Activated CD8-positive, alpha-beta memory T cell treated with anti-CD3 and anti-CD28 coated beads, Interleukin-2, amount 50 U/mL, for 4 hours (primary cell): ENCODE measurements around the gene TARM1.
"Not testable (repeated sequence)": the region's sequence is repeated elsewhere in the genome, so short reads cannot be mapped to it uniquely, and the experiment has no call there.

Experiments
- DNase-seq: peaks from one replicate; pipeline ENCODE4 v3.0.0-alpha.2; 2020

Gene TARM1

DNA sequence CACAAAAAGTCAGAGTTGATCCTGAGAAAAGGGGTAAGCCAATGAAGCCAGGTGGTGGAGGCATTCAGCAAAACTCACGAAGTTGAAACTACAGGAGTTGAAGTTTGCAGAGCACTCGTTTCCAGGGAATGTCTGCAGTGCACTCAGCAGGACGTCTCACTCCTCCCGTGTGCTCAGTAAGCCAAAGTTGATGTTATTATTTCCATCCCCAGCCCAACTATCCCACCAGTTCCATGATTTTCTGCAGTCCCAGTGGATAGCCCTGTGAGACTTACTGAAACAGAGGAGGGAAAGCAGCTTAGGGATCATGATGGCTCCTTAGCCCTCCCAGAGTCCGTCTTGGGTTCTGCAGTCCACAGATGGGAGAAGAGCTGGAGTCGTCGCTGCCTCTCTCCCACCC lies at the start of gene TARM1:
Gene TARM1 (minus strand): TSS at position 334 of the 400 bp plus-strand sequence. CDS start 25 bp downstream, at position 309.
- DNase-seq, result no peak

DNA sequence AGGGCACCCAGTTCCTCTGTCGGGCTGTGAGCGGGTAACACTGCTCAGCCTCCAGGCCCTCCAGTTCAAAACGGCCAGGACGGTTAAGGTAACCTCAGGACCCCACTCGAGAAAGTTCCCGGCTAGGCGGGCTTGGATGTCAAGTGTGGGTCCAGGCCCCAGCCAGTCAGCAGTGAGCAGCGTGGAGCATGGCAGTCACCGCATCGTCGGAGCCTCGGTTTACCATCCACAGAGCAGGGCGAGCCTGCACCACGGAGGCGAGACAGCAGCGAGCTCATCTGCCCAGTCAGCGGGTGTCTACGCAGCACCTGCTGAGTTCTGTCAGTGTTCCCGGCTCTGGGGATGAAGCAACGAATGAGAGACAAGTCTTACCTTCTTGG lies 48.4 kb upstream of the TARM1 start:
- no peak for DNase-seq

DNA sequence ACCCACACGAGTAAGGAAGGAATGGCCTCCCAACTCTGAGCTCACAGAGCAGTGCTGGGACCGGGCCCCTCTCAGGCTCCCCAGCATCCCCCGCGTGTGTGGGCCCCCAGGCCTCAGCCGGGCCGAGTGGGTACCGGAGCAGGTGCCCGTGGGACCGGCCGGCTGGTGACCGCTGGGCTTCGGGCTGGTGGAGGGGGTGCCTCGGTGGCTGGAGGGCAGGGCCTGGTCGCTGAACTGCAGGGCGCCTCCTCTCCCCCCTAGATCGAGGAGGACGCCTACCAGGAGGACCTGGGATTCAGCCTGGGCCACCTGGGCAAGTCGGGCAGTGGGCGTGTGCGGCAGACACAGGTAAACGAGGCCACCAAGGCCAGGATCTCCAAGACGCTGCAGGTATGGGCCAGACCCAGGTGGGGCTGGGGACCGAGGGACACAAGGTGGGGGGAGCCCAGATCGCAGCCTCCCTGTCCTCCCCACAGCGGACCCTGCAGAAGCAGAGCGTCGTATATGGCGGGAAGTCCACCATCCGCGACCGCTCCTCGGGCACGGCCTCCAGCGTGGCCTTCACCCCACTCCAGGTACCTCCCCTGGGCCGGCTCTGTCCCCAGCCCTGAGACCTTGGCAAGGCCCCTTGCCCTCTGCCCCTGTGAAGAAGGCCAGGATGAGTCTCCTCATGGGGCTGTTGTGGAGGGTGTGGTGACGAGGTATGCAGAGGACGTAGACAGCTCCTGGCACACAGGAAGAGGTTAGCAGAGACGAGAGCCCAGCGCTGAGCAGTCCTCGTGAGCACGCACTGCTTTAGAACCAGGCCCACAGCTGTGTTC lies 47.8 kb upstream of the TARM1 start:
- DNase-seq, result no peak

DNA sequence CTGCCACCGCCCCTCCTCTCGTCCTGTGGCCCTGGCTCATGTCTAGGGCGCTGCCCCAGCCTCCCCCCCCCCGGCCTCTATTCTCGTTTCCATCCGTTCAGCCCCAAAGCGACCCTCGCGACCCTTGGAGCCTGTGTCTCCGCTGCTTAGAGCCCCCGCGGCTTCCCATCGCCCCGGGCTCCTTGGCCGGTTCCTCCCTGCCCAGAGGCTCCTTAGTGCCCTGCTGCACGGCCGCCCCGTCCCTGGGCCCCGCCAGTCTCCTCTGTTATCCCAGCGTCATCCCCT lies 47.2 kb upstream of the TARM1 start:
- DNase-seq, result no peak

DNA sequence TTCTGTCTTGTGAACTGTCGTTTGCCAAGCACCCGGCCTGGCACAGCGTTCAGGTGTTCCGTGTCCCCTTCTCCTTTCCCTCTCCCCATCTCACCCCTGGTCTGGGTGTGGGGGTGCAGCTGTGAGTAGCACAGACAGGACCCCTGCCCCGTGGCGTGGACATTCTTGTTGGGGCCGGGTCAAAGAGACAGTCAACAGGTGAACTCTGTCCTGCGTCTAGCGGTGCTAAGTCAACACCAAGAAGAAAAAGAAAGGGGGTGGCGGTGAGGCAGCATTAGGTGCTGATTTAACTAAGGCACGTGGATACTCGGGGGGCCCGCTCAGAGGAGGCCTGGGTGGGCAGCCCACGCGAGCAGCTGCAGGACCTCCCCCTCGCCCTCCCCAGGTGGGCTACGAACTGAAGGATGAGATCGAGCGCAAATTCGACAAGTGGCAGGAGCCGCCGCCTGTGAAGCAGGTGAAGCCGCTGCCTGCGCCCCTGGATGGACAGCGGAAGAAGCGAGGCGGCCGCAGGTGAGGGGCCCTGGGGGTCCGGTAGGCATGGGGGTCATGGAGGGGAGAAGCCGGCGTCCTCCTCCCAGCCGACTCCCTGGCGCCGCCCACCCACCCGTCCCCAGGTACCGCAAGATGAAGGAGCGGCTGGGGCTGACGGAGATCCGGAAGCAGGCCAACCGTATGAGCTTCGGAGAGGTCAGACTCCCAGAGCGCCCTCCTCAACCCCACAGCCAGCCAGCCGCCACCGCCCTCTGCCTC lies 46.7 kb upstream of the TARM1 start:
- no peak for DNase-seq

DNA sequence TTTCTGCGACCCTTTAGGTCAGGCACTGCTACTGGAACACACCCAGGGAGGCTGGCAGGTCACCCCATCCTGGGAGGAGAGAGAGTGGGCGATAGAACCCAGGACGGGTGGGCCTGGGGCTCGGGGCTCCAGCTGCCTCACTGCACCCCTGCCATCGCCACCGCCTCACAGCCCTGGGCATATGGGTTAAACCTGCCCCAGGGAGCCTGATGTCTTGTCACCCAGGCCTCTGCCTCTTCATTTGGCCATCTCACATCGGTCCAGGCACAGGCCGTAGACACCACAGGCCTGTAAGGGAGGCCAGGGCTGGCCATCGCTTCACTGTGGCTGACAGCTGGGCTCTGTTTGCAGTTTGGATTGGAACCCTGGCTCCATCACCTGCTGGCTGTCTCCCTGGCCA lies 44.5 kb upstream of the TARM1 start:
- DNase-seq, result no peak

DNA sequence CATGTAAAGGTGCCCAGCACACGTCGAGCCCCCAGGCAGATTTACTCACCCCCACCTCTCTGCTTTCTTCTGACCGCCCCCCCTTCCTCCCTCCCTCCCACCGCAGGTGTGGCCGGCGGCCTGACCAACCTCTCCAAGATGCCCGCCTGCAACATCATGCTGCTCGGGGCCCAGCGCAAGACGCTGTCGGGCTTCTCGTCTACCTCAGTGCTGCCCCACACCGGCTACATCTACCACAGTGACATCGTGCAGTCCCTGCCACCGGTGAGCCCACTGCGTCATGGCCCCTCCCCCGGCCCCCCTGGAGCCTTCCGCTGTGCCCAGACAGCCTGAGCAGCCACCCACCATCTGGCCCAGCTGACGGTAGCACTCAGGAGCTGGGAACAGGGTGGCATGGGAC lies 43.2 kb upstream of the TARM1 start:
- DNase-seq, result no peak

DNA sequence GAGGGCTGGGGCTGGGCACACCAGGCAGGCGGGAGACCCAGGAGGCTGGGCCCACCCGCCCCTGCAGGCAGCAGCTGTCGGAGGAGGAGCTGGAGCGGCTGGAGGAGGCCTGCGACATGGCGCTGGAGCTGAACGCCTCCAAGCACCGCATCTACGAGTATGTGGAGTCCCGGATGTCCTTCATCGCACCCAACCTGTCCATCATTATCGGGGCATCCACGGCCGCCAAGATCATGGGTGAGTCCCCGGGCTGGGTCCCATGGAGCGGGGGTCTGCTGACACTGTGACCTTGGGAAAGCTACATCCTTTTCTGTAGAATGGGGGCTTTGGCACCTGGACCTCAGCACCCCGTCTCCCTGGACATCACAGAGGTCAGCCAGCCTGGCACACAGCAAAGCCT lies 42.5 kb upstream of the TARM1 start:
- no peak for DNase-seq

DNA sequence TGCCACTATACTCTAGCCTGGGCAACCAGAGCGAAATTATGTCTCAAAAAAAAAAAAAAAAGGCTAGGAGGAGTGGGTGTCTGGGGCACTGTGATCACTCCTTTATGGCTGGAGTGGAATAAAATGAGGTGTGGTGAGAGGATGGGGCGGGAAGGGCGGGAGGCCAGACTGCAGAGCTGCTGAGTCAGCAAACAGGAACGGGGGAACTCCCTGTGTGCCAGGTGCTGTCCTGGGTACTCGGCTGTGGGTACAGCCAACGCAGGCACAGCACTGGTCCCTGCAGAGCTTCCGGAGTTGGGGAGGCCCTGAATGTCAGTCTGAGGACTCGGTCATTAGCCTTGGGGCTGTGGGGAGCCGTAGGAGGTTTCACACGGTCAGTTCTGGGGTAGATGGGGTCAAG lies 40.1 kb upstream of the TARM1 start:
- DNase-seq, result no peak

DNA sequence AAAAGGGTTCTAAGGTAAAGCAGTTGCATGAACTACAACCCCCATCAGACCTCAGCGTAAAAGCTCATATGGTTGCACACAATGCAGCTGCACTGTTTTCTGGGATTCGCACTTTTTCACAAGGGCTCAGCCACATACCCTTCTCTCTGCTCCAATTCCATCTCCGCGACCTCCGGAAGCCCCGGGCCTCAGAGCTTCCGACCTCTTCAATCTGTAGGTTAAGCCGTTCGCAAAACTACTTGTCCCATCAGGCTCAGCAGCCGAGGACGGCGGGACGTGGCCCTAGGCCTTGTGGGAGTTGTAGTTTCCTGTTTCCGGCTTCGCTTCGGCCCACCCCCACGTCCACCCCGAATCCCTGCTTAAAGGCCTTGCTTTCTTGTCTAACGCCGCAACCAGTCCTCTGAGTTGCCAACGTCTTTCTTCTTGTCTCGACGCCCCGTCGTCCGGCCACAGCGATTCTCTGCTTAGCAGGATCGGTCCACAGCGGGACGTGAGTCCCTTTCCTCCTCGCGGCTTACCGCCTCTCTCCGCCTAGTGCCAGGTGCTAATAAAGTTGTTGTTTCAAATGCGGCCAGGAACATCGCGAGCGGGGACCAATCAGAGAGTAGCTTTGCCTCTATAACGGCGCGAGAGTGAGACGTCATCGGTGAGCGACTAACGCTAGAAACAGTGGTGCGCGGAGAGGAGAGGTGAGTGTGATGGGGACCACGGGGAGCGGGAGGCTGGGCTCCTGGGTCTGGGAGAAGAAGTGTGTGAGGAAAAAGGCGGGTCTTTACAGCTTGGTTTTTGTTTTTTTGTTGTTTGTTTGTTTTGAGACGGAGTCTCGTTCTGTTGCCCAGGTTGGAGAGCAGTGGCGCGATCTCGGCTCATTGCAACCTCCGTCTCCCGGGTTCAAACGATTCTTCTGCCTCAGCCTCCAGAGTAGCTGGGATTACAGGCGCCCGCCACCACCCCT lies 34.2 kb upstream of the TARM1 start, which contains the start of the genes PRPF31 and TFPT:
Gene PRPF31 (plus strand): TSS at position 646 of the 955 bp plus-strand sequence. CDS start 2,525 bp downstream, outside the sequence.
Gene TFPT (minus strand): TSS at position 549 of the 955 bp plus-strand sequence. CDS start 388 bp downstream, at position 161.
- DNase-seq, result peak; percentile 98

DNA sequence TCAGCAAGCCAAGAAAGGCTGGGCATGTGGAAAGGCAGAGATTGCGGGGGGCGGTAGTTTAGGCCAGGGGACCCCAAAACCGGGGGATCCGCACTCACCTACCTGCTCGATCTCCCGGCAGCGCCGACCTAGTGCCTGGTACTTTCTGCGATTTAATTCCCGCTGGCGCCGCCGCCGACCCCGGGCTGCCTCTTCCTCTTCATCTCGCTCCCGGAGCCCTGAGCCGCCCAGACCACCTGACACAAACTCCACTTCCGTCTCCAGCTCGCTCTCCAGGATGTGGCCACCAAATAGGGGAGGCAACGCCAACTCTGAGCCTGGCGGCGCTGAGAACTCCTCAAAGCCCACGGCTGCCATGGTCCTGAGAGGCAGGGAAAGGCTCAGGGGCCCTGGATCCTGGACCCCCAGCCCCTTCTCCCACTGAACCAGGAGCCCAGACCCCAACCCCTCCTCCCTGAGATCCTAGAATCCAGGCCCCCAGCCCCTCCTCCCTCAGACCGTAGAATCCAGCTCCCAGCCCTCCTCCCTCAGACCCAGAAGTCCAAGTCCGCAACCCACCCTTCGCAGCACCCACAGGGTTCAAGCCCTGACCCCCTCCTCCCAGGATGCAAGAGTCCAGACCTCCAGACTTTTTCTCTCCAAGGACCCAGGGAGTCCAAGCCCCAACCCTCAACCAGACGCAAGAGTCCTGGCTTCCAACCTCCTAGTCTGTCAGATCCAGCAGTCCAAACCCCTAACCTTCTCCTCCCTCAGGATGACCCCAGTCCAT lies 33.4 kb upstream of the TARM1 start:
- DNase-seq, result peak; percentile 39

DNA sequence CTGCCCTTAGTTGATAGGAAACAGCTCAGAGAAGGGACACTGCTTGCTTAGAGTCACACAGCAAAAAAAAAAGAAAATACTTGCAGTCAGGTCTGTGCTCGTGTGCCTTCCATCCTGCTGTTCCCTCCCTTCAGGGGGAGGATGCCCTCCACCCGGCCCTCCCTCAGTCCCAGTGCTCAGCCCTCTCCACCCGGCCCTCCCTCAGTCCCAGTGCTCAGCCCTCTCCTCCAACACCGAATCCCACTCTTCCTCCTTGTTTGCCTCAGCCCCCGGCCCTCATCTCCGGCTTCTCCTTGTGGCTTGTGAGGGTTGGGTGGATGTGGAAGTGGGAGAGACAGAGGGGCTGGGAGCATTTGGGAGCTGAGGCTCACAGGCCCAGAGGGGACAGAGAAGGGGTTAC lies 28.5 kb upstream of the TARM1 start:
- DNase-seq, result no peak

DNA sequence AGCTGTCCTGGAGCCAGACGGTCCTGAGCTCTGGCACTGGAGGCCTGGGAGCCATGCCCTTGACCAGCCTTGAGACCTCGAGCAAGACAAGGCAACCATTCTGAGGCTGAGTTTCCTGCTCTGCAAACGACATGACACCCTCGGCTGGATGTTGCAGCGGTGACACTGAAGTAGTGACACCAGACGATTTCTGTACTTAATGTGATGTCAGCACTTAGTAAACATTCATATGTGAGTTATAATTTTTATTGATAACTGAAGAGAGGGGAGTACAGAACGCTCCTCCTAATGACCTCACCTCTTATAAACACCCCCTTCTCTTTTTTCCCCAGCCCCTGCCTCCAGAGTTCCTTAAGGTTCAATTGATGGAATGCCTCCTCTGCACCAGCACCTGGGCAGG lies 27.3 kb upstream of the TARM1 start:
- no peak for DNase-seq

DNA sequence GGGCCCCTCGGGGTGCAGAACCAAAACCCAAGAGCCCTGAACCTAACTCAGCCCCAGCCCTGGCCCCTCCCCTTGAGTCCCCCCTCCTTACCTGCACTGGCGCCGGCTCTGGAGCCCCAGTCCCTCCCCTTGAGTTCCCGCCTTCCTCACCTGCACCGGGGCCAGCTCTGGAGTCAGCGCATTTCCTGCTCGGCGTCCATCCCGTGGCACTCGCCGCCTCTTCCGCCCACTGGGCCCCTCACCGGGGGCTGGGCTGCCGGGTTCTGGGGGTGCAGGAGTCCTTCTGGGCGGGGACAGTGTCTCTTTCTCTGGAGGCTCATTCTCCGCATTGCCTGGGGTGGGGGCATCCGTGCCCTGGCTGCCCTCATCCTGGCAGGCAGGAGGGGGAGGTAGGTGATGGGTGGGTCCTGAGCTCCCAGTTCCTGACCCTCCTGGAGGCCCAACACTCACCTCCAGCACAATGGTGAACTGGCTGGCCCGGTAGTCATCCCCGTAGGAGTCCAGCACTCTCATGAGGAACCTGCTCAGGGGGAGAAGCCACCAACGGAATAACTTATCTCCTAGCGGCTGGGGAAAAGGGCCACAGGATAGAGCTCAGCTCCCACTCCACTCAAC lies 26.8 kb upstream of the TARM1 start:
- DNase-seq, result no peak

DNA sequence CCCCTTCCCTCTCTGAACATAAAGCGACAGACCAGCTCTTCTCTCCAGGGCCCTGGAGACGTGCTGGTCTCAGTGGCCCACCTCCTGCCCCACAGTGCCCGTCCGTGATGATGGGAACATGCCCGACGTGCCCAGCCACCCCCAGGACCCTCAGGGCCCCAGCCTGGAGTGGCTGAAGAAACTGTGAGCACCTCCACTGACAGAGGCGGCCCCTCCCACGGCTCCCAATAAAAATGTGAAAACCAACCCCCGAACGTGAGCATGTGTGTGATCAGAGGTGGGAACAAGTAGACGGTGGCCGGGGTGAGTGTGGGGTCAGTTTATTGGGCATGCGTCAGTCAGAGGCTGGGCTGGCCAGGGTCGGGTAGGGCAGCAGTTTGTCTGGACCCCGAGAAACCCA lies 25.6 kb upstream of the TARM1 start:
- peak; percentile 13 for DNase-seq

DNA sequence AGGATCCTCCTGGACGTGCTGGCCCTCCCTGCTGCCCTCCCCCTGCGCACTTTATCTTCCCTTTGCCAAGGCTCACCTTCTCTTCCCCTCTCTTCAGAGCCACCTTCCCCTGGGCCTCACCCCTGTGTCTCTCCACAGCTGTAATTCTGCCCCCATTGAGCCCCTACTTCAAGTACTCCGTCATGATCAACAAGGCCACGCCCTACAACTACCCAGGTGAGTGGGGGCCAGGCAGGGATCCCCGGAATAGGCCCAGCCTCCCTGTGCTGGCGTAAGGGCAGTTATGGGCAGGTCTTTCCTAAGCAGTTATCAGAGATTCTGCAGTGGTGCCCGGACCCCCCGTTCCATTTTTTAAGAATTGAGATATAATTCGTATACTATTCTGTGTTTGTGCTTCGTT lies 24.6 kb upstream of the TARM1 start:
- DNase-seq, result no peak

DNA sequence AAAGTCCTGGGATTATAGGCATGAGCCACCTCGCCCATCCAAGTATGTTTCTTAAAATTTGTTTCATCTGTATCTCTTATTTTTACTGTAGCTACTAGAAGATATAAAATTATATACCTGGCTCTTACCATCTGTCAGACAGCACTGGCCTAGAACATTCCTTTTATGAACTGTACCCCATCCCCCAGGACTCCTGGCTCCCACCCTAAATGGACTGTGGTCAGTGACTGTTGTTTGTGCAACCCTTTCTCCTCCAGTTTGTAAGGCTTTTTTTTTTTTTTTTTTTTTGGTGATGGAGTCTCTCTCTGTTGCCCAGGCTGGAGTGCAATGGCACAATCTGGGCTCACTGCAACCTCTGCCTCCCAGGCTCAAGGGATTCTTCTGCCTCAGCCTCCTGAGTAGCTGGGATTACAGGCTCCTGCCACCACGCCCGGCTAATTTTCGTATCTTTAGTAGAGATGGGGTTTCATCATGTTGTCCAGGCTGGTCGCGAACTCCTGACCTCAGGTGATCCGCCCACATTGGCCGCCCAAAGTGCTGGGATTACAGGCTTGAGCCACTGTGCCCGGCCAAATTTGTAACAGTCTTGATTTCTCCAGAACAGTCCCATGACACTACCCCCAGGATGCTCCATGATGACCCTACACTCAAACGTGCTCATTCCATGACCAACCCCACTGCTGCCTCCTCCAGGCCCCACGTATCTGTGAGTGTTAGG lies 24.0 kb upstream of the TARM1 start:
- DNase-seq, result no peak

DNA sequence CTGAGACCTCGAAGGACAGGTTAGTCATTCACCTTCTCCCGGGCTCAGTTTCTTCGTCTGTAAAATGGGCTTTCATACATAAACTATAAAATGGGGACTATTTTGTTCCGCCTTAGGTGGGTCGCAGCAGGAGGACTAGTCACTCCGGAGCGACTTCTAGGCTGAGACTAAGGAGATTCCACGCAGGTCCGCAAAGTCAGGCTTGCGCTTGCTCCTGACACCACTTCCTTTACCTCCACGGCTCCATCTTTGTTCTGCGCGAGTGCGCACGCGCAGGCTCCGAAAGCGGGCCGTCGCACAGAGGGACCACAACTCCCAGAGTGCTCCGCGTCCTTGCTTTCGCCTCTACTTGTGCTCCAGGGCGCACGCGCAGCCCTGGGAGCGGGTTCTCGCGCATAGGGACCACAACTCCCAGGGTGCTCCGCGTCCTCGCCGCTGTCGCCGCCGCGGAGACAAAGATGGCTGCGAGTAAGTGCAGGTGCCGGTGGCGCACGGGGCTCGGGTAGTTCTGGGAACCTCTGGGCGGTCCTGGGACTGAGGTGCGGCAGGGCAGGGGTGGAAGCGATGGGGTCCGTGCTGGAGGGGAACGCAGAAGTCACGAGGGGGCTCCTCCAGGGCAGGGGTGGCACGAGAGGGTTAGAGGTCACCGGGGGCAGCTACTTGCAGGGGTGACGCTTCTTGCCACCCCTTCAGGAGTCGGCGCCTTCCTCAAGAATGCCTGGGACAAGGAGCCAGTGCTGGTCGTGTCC lies 21.4 kb upstream of the TARM1 start, which contains the start of gene NDUFA3:
Gene NDUFA3 (plus strand): TSS at position 435 of the 749 bp plus-strand sequence. CDS start 24 bp downstream, at position 459.
- DNase-seq, result peak; percentile 95

DNA sequence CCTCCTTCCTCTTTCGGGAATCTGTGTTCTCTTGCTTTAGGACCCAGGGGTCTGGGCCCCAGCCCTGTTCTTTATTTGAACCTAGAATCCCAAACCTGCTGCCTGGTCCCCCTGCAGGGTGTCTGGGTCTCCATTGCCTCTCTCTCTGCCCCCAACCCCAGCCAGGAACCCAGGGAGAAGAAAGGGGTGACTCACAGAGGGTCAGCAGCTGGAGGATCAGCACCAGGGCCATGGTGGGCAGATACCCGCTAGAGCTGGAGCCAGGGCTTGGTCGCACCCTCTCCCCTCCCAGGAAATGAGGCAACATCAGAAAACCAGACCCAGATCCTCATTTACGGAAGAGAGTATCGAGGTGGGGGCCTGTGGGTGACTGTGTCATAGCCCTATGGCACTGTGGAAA lies 19.4 kb upstream of the TARM1 start, which contains the start of gene OSCAR:
Gene OSCAR (minus strand): TSS at position 243 of the 400 bp plus-strand sequence. CDS start 11 bp downstream, at position 232.
- DNase-seq, result no peak

DNA sequence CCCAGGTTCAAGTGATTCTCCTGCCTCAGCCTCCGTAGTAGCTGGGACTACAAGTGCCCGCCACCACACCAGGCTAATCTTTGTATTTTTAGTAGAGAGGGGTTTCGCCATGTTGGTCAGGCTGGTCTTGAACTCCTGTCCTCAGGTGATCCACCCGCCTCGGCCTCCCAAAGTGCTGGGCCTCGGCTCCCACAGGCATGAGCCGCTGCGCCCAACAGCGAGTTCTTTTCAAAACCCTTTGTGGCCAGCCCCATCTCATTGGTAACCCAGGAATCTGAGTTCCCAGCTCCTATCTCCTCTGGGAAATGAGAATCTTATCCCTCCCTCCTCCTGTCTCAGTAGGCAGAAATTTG lies 18.7 kb upstream of the TARM1 start:
- not testable (repeated sequence) for DNase-seq
